Measurements from ENCODE around the gene CBLB. TPM values are rescaled to one million over a fixed set of nuclear protein-coding genes. Genes with fewer than 3 reads are reported as not detected.

The CBLB gene
- total RNA-seq, 1 experiment from 2014 or later: 19.7 TPM

GRCh38 chr3:105845488-105845887, 23.3 kb downstream of the CBLB start:
- BruUV-seq (replicated peaks): no TSS peak
- ChIA-PET CTCF (no interaction called here), POLR2A (interaction anchor here (0.9 to 1.1 kb wide), 4 partner anchors 9 to 557 kb away, joined by 3 to 6 read pairs (median 4); no protein-coding TSS in a partner anchor)
- H3K9me3 Mint-ChIP-seq (ENCODE audit: unreplicated experiment): no peaks in the 10 kb centered on the region
- no peak overlapping the region for H3K27ac Mint-ChIP-seq (ENCODE audit: low read depth, unreplicated experiment)
- intact Hi-C loops (cut with micrococcal nuclease): no loop called here
- H3K36me3 Mint-ChIP-seq (ENCODE audit: insufficient read depth, unreplicated experiment): no peaks in the 10 kb centered on the region
- no peaks in the 10 kb centered on the region for H3K27me3 Mint-ChIP-seq (ENCODE audit: insufficient read depth, unreplicated experiment)
- TF ChIP-seq CTCF (IDR thresholded peaks at IDR 0.05; ENCODE audit: unreplicated experiment): no peak
- H3K4me1 Mint-ChIP-seq (ENCODE audit: insufficient read depth, unreplicated experiment): no peaks in the 10 kb centered on the region
- no peak for DNase-seq (ENCODE audit: unreplicated experiment)
- no peak overlapping the region for H3K4me3 Mint-ChIP-seq (ENCODE audit: unreplicated experiment)

GRCh38 chr3:105844704-105845103, 24.1 kb downstream of the CBLB start:
- intact Hi-C loops (cut with micrococcal nuclease): no loop called here
- BruUV-seq (replicated peaks): no TSS peak
- no peaks in the 10 kb centered on the region for H3K9me3 Mint-ChIP-seq (ENCODE audit: unreplicated experiment)
- DNase-seq (ENCODE audit: unreplicated experiment): no peak
- H3K27ac Mint-ChIP-seq (ENCODE audit: low read depth, unreplicated experiment): no peak overlapping the region
- ChIA-PET POLR2A (interaction anchor here (1.0 to 1.1 kb wide), 3 partner anchors 8 to 25 kb away, joined by 3 to 4 read pairs (median 3); no protein-coding TSS in a partner anchor), CTCF (interaction anchor here (0.7 kb wide), 1 partner anchor 20 kb away, joined by 3 read pairs; no protein-coding TSS in a partner anchor)
- no peaks in the 10 kb centered on the region for H3K4me1 Mint-ChIP-seq (ENCODE audit: insufficient read depth, unreplicated experiment)
- H3K27me3 Mint-ChIP-seq (ENCODE audit: insufficient read depth, unreplicated experiment): no peaks in the 10 kb centered on the region
- no peaks in the 10 kb centered on the region for H3K36me3 Mint-ChIP-seq (ENCODE audit: insufficient read depth, unreplicated experiment)
- H3K4me3 Mint-ChIP-seq (ENCODE audit: unreplicated experiment): no peak overlapping the region
- no peak for TF ChIP-seq CTCF (IDR thresholded peaks at IDR 0.05; ENCODE audit: unreplicated experiment)

- CTCF ChIA-PET: no interaction called here
These were observed 24.8 kb downstream of the CBLB start for GRCh38 chr3:105843994-105844393.

GRCh38 chr3:105842943-105843342, 25.9 kb downstream of the CBLB start:
- no peaks in the 10 kb centered on the region for H3K4me1 Mint-ChIP-seq (ENCODE audit: insufficient read depth, unreplicated experiment)
- no peak for DNase-seq (ENCODE audit: unreplicated experiment)
- no TSS peak for BruUV-seq (replicated peaks)
- peaks cover 10% of the 10 kb centered on the region for H3K36me3 Mint-ChIP-seq (ENCODE audit: insufficient read depth, unreplicated experiment)
- CTCF ChIA-PET: no interaction called here
- no peaks in the 10 kb centered on the region for H3K27me3 Mint-ChIP-seq (ENCODE audit: insufficient read depth, unreplicated experiment)
- POLR2A ChIA-PET: no interaction called here
- no peak overlapping the region for H3K4me3 Mint-ChIP-seq (ENCODE audit: unreplicated experiment)
- intact Hi-C loops (cut with micrococcal nuclease): no loop called here
- TF ChIP-seq CTCF (IDR thresholded peaks at IDR 0.05; ENCODE audit: unreplicated experiment): no peak
- no peaks in the 10 kb centered on the region for H3K9me3 Mint-ChIP-seq (ENCODE audit: unreplicated experiment)
- no peak overlapping the region for H3K27ac Mint-ChIP-seq (ENCODE audit: low read depth, unreplicated experiment)

More at GRCh38 chr3:105843994-105844393, 24.8 kb downstream of the CBLB start:
- no peaks in the 10 kb centered on the region for H3K27me3 Mint-ChIP-seq (ENCODE audit: insufficient read depth, unreplicated experiment)
- no peaks in the 10 kb centered on the region for H3K4me1 Mint-ChIP-seq (ENCODE audit: insufficient read depth, unreplicated experiment)
- no peaks in the 10 kb centered on the region for H3K9me3 Mint-ChIP-seq (ENCODE audit: unreplicated experiment)
- DNase-seq (ENCODE audit: unreplicated experiment): no peak
- H3K36me3 Mint-ChIP-seq (ENCODE audit: insufficient read depth, unreplicated experiment): no peaks in the 10 kb centered on the region
- no peak for TF ChIP-seq CTCF (IDR thresholded peaks at IDR 0.05; ENCODE audit: unreplicated experiment)
- intact Hi-C loops (cut with micrococcal nuclease): no loop called here
- POLR2A ChIA-PET: no interaction called here
- no peak overlapping the region for H3K27ac Mint-ChIP-seq (ENCODE audit: low read depth, unreplicated experiment)
- BruUV-seq (replicated peaks): no TSS peak
- H3K4me3 Mint-ChIP-seq (ENCODE audit: unreplicated experiment): no peak overlapping the region
